ENCODE measurements around the gene NXT1.

GRCh38 chr20:23311947-23312506 lies 38.6 kb upstream of the NXT1 start:
- TF ChIP-seq, protein P1, sequence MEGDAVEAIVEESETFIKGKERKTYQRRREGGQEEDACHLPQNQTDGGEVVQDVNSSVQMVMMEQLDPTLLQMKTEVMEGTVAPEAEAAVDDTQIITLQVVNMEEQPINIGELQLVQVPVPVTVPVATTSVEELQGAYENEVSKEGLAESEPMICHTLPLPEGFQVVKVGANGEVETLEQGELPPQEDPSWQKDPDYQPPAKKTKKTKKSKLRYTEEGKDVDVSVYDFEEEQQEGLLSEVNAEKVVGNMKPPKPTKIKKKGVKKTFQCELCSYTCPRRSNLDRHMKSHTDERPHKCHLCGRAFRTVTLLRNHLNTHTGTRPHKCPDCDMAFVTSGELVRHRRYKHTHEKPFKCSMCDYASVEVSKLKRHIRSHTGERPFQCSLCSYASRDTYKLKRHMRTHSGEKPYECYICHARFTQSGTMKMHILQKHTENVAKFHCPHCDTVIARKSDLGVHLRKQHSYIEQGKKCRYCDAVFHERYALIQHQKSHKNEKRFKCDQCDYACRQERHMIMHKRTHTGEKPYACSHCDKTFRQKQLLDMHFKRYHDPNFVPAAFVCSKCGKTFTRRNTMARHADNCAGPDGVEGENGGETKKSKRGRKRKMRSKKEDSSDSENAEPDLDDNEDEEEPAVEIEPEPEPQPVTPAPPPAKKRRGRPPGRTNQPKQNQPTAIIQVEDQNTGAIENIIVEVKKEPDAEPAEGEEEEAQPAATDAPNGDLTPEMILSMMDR (conservative IDR thresholded peaks at IDR 0.05; ENCODE audit: low read depth, low read length) = no peak
- TF ChIP-seq MXI1 (IDR thresholded peaks at IDR 0.05; ENCODE audit: borderline replicate concordance, low read depth, low read length) (no peak), POLR2A (IDR thresholded peaks at IDR 0.05; ENCODE audit: low read depth, low read length) (no peak), CHD1 (IDR thresholded peaks at IDR 0.05; ENCODE audit: low read depth, low read length) (no peak), MAFK (IDR thresholded peaks at IDR 0.05; ENCODE audit: low read depth, low read length) (no peak)

Measured in IMR-90 (cell line).